PC-3 (cell line): ENCODE results near the gene VPREB3. TPM values are rescaled to one million over a fixed set of nuclear protein-coding genes. Genes with fewer than 3 reads are reported as not detected.

Source experiments
- ATAC-seq: fragments of 200-7000 bp; cut with Tn5 transposase; 2 replicates; pipeline ENCODE4 v1.9.1; 2020; ENCODE audit warnings: mild to moderate bottlenecking, moderate library complexity
- BruUV-seq: library from RNA; stranded (reverse); fragments of 400-500 nt; replicated peaks from 2 replicates; lab custom pipeline; 2021; lab: Mats Ljungman, UMichigan
- CTCF ChIA-PET: fragments of 300-600 bp; sonication (Branson Sonifier 250); formaldehyde crosslinking; loops from one replicate; lab custom pipeline; 2022; ENCODE audit warnings: antibody characterized with exemption; lab: Charles Lee
- POLR2A ChIA-PET: fragments of 300-600 bp; sonication (Branson Sonifier 250); formaldehyde crosslinking; loops from one replicate; lab custom pipeline; 2022; ENCODE audit warnings: antibody characterized with exemption; ENCODE audit not compliant: unreplicated experiment; lab: Charles Lee
- DNase-seq: peaks from one replicate; pipeline ENCODE4 v3.0.0-alpha.2; 2015
- H2AFZ ChIP-seq: fragments of 300-600 bp; sonication (generic); 2 replicates; pipeline ENCODE4 v1.6.0; 2016; ENCODE audit warnings: antibody characterized with exemption, low read length
- H3F3A ChIP-seq: fragments of 300-600 bp; sonication (generic); one replicate; pipeline ENCODE4 v1.6.0; 2017; ENCODE audit warnings: antibody characterized with exemption, low read length, control low read depth, mild to moderate bottlenecking; ENCODE audit not compliant: unreplicated experiment
- H3K27ac ChIP-seq: fragments of 300-600 bp; sonication (generic); 2 replicates; pipeline ENCODE4 v1.5.1; 2016; ENCODE audit warnings: mild to moderate bottlenecking, low read length
- H3K27me3 ChIP-seq: fragments of 300-600 bp; sonication (generic); 2 replicates; pipeline ENCODE4 v1.6.1; 2016; ENCODE audit warnings: low read length, mixed read lengths
- H3K36me3 ChIP-seq: fragments of 300-600 bp; sonication (generic); 2 replicates; pipeline ENCODE4 v1.6.1; 2016; ENCODE audit warnings: low read depth, mixed run types, low read length, mixed read lengths
- H3K4me1 ChIP-seq: fragments of 300-600 bp; sonication (generic); 2 replicates; pipeline ENCODE4 v1.5.1; 2016; ENCODE audit warnings: low read length; ENCODE audit not compliant: insufficient read depth
- H3K4me2 ChIP-seq: fragments of 300-600 bp; sonication (generic); 2 replicates; pipeline ENCODE4 v1.6.0; 2016; ENCODE audit warnings: low read length
- H3K4me3 ChIP-seq: fragments of 300-600 bp; sonication (generic); 2 replicates; pipeline ENCODE4 v1.5.1; 2016; ENCODE audit warnings: mild to moderate bottlenecking, low read length, mixed read lengths
- H3K79me2 ChIP-seq: fragments of 300-600 bp; sonication (generic); 2 replicates; pipeline ENCODE4 v1.6.1; 2017; ENCODE audit warnings: low read length, mixed read lengths
- H3K9ac ChIP-seq: fragments of 300-600 bp; sonication (generic); 2 replicates; pipeline ENCODE4 v1.6.0; 2016; ENCODE audit warnings: mild to moderate bottlenecking, low read length
- H3K9me2 ChIP-seq: fragments of 300-600 bp; sonication (generic); replicated peaks from 2 replicates; pipeline ENCODE4 v1.6.1; 2016; ENCODE audit warnings: mixed run types, low read length, mixed read lengths
- H3K9me3 ChIP-seq: fragments of 300-600 bp; sonication (generic); 2 replicates; pipeline ENCODE4 v1.6.1; 2016; ENCODE audit warnings: low read length, mixed read lengths
- H4K20me1 ChIP-seq: fragments of 300-600 bp; sonication (generic); 2 replicates; pipeline ENCODE4 v1.6.1; 2016; ENCODE audit warnings: low read length, mixed read lengths
- EZH2 ChIP-seq: fragments of 300-600 bp; sonication (generic); IDR thresholded peaks from one replicate; pipeline ENCODE4 v1.6.1; 2017; ENCODE audit warnings: antibody characterized with exemption, mild to moderate bottlenecking, low read length; ENCODE audit not compliant: unreplicated experiment
- EZH2phosphoT487 ChIP-seq: fragments of 300-600 bp; sonication (generic); IDR thresholded peaks from 2 replicates; pipeline ENCODE4 v1.6.1; 2018; ENCODE audit warnings: mild to moderate bottlenecking, antibody characterized with exemption, low read length, borderline replicate concordance
- intact Hi-C: fragments of 100-400 bp; cut with micrococcal nuclease; formaldehyde crosslinking; loops from 2 replicates; pipeline ENCODE4 v1.9.0; 2023
- total RNA-seq: library from RNA; depleted of rRNA; stranded (reverse); fragments of >200 nt; gene quantifications from 2 replicates; pipeline ENCODE4 v1.2.3, GENCODE V29; 2014
- TF ChIP-seq, protein P1 (sequence below): fragments of 300-600 bp; sonication (generic); conservative IDR thresholded peaks from 2 replicates; pipeline ENCODE4 v1.5.1; 2017; ENCODE audit warnings: antibody characterized with exemption, low read depth, mild to moderate bottlenecking, low read length

VPREB3 gene
- total RNA-seq, 1 experiment from 2014 or later: 0.77 TPM

DNA sequence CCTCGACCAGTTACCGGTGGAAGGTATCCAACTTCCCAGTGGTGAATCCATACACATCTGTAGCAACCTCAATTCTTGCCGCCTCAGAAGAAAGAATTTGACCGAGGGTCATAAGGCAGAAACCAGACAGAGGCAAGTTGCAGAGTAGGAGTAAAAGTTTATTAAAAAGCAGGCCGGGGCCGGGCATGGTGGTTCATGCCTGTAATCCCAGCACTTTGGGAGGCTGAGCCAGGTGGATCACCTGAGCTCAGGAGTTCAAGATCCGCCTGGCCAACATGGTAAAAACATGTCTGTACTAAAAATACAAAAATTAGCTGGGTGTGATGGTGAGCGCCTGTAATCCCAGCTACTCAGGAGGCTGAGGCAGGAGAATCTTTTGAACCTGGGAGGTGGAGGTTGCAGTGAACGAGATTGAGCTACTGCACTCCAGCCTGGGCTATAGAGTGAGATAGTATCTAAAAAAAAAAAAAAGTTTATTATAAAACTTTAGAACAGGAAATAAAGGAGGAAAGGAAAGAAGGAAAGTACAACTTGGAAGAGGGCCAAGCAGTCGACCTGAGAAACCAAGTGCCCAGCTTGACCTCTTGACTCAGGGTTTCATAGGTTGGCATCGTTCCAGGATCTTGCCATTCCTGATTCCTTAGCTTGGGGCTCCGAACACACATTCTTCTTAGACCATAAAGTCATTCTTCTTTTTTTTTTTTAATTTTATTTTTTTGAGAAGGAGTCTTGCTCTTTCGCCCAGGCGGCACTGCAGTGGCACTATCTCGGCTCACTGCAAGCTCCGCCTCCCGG lies 35.7 kb downstream of the VPREB3 start:
- Histone ChIP-seq H3K36me3 (no peaks in the 10 kb centered on the region), H3K4me3 (no peak overlapping the region), H2AFZ (no peak overlapping the region), H3K27me3 (no peaks in the 10 kb centered on the region), H3F3A (no peaks in the 10 kb centered on the region), H3K4me1 (no peaks in the 10 kb centered on the region; the same call in 1 of the 2 replicates), H3K9me2 (no peaks in the 10 kb centered on the region), H3K9ac (no peak overlapping the region), H3K4me2 (no peak overlapping the region), H3K9me3 (no peaks in the 10 kb centered on the region), H4K20me1 (no peaks in the 10 kb centered on the region), H3K79me2 (peaks cover 14% of the 10 kb centered on the region), H3K27ac (no peak overlapping the region)
- TF ChIP-seq EZH2: no peak
- TF ChIP-seq, protein P1, sequence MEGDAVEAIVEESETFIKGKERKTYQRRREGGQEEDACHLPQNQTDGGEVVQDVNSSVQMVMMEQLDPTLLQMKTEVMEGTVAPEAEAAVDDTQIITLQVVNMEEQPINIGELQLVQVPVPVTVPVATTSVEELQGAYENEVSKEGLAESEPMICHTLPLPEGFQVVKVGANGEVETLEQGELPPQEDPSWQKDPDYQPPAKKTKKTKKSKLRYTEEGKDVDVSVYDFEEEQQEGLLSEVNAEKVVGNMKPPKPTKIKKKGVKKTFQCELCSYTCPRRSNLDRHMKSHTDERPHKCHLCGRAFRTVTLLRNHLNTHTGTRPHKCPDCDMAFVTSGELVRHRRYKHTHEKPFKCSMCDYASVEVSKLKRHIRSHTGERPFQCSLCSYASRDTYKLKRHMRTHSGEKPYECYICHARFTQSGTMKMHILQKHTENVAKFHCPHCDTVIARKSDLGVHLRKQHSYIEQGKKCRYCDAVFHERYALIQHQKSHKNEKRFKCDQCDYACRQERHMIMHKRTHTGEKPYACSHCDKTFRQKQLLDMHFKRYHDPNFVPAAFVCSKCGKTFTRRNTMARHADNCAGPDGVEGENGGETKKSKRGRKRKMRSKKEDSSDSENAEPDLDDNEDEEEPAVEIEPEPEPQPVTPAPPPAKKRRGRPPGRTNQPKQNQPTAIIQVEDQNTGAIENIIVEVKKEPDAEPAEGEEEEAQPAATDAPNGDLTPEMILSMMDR: no peak
- no peak for TF ChIP-seq EZH2phosphoT487
- intact Hi-C loops: no loop called here
- ChIA-PET CTCF (no interaction called here), POLR2A (no interaction called here)
- no TSS peak for BruUV-seq
- DNase-seq: no peak
- ATAC-seq: no peak

DNA sequence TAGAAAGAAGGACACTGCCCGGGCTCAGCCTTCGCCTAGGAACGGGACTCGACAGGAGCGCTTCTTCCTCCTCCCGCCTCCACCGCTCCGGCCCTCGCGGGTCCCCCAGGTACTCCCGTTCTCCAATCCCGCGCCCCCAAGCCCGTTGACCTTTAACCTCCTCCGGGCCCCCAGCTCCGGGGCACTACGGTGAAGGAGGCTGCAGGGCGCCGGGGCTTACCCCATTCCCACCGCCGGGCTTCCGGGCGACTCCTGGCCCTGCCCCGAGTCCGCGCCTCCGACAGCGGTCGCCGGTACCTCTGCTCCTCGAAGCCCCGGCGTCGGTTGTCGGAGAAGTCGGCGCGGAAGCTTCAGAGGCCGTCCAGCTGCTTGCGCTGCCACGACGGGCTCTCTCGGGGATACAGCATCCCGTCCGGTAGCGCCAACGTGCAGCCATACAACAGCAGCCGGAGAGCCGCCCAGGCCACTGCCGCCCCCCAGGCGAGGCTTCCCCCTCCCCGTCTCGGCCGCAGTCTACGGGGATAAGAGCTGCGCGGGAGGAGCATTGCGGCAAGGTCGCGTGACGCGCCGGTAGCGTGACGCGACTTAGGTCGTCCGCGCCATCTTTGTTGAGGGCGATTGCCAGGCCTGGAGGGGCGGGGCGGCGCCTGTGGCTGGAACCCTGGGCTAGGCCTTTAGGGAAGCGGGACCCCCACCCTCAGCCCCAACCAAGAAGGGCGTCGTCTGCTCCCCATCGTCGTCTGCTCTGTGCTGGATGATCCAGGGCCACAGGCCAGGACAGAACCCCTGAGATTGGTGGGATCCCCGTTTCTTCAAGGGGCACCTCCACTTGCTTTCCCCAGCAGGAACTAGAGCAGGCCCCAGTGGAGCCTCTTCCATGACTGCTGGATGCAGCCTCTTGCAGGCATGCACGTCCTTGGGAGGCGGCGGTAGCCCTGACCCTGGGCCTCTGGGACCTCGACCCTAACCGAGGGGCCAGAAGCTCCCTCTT lies 37.1 kb downstream of the VPREB3 start:
- DNase-seq (peak; percentile 76), ATAC-seq (peak; percentile 94)
- ChIA-PET POLR2A (no interaction called here), CTCF (no interaction called here)
- Histone ChIP-seq H3K27ac (no peak overlapping the region), H3K9me2 (no peaks in the 10 kb centered on the region), H3K9ac (peak overlapping the region; percentile 87), H3K79me2 (peaks cover 14% of the 10 kb centered on the region), H3K4me2 (peak overlapping the region; percentile 91), H2AFZ (peak overlapping the region; percentile 96), H3K4me3 (peak overlapping the region; percentile 88), H3F3A (no peaks in the 10 kb centered on the region), H3K27me3 (no peaks in the 10 kb centered on the region), H3K9me3 (no peaks in the 10 kb centered on the region), H3K36me3 (no peaks in the 10 kb centered on the region), H4K20me1 (no peaks in the 10 kb centered on the region), H3K4me1 (no peaks in the 10 kb centered on the region; the same call in 1 of the 2 replicates)
- TF ChIP-seq EZH2: no peak
- TF ChIP-seq, protein P1: no peak
- BruUV-seq: TSS peak; percentile 55
- intact Hi-C loops: no loop called here
